SH-SY5Y (cell line): Measurements from ENCODE around the gene ZBTB20.

Source experiments
- GATA2 ChIP-seq: IDR thresholded peaks from 2 replicates; pipeline ENCODE4 v1.6.1; 2011; ENCODE audit warnings: mild to moderate bottlenecking, low read depth, low read length
- GATA3 ChIP-seq: IDR thresholded peaks from 2 replicates; pipeline ENCODE4 v1.6.1; 2011; ENCODE audit warnings: low read depth, mild to moderate bottlenecking, low read length, moderate library complexity

Gene ZBTB20

DNA sequence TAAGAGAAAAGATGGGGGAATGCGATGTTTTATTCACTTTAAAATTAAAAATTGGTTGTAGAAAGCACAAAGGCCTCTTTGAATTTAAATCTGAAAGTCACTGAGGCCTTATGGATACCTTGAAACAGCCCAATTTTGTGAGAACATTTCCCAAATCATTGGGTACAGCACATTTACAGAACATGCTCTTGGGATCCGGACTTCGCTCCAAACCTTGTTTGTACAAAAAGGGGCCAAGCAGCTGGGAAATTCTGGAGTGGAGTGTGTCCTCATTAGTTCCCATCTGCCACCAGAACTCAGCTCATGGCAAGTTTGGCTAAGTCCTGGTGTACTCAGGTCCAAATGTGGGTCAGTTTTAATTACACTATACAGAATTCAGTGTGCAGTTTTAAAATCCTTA lies 254.2 kb downstream of the ZBTB20 start:
- TF ChIP-seq GATA2 = no peak
- TF ChIP-seq GATA3 = no peak

GRCh38 chr3:114892131-114892879 lies 254.8 kb downstream of the ZBTB20 start:
- no peak for TF ChIP-seq GATA2
- no peak for TF ChIP-seq GATA3

GRCh38 chr3:114887806-114888205 lies 259.3 kb downstream of the ZBTB20 start:
- no peak for TF ChIP-seq GATA3
- no peak for TF ChIP-seq GATA2

GRCh38 chr3:114886905-114887304 lies 260.2 kb downstream of the ZBTB20 start:
- TF ChIP-seq GATA3 = no peak
- TF ChIP-seq GATA2 = no peak

DNA sequence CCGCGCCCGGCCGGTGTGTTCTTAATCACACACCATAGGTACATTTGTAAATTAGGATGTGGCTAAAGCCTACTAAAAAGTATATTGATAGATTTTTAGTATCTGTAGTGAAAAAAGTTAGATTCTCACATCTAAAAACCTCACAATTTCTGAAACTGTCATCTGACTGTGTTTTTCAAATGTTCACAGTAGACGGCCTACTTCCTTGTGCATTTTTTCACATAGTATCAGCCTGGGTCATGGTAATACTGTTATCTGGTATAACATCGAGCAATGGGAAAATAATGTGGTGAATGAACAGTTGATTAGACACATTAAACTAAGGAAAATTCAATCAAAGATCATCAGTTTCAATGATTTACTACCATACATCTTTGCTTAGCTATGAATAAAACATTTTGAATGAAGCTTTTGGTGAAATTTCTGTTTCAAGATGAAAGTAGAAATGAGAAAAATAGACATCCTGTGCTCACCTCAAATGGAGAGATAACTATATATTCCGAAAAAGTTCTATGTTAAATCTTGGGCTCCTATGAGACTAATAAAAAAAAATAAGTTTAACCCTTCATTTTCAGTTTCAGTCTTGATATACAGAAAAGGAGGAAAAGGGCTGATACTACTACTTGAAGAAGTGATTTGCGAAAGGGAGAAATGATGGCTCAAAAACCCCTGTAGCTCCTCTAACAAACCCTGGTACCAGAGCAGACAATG lies 262.7 kb downstream of the ZBTB20 start:
- TF ChIP-seq GATA2 = no peak

DNA sequence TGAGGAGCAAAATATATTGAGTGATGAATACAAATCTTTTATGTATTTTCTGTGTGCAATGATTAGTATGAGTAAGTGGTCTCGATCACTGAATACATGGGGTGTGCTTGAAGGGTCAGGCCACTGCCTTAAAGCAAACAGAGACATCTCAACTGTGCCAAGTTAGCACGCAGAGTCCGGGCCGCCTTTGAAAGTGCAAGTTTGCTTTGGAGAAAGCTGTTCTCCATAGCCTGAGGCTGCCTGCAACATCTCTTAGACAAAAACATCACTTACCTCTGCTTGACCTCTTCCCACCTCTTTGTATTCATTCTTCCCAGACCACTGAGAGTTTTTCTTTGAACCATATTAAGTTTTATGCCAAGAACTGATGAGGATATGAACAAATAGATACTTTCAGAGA lies 267.0 kb downstream of the ZBTB20 start:
- TF ChIP-seq GATA2 = no peak
- no peak for TF ChIP-seq GATA3

GRCh38 chr3:114879059-114880031 lies 267.7 kb downstream of the ZBTB20 start:
- no peak for TF ChIP-seq GATA3
- TF ChIP-seq GATA2 = 0 out of 2 replicates have a peak, but pooled peaks have one; percentile 9

GRCh38 chr3:114878114-114878839 lies 268.8 kb downstream of the ZBTB20 start:
- TF ChIP-seq GATA3 = no peak
- no peak for TF ChIP-seq GATA2

DNA sequence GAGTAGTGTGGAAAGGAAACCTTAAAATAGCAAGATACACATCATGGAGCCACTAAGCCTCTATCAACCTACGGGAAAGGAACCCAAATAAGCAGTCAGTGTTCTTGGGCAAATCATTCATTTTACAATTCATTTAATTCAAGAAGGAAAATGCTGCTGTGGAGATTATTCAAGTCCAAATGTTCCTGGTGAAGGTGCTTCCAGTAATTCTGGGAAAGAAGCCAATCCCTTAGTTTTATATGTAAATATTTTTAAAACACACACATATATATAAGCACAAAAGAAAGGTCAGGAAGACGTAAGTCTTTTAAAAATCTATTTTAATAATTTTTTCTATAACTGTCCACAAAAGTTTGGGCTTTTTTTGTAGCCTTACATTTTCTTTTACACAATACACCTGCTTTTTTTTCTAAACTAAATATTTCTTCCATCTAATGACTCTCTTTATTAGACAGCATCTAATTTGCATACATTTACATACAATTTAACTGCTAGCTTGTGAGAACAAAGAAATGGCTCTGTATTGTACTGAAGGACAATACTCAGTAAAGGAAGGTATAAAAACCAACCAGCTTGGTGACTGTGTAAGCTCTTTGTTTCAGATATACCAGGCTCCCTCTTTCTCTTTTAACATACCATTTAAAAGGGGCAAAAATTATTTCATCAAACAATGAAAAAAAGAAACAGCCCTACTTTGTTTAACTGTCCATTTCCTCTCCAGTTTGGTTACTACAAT lies 269.5 kb downstream of the ZBTB20 start:
- TF ChIP-seq GATA2 (no peak), GATA3 (no peak)

DNA sequence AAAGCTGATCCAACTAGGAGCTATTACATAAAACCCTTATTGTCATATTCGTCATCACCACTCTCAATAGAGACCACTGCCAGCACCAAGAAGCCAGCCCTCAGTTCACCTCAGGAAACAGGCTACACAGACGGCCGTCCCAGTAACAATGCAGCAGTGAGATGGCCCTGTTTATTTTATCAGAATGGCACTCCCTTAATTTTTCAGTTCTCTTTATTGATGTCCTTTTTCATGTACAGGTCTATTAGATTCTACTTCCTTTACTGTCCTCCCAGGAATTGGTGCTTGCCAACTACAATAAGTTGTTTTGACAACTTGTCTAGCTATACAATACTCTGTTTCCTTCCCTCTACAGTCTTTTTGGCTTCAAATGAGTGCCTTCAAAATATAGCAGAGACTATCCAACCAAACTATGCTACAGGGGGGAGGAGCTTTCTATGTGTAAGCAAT lies 272.5 kb downstream of the ZBTB20 start:
- TF ChIP-seq GATA3 (no peak), GATA2 (no peak)

GRCh38 chr3:114873591-114873990 lies 273.5 kb downstream of the ZBTB20 start:
- TF ChIP-seq GATA2 (no peak), GATA3 (no peak)

- TF ChIP-seq GATA2 (no peak), GATA3 (no peak)
These were observed 274.5 kb downstream of the ZBTB20 start for GRCh38 chr3:114872588-114872987.

- TF ChIP-seq GATA3 (no peak), GATA2 (no peak)
These were observed 275.0 kb downstream of the ZBTB20 start for GRCh38 chr3:114872050-114872449.
